Endodermal cell (in vitro differentiated cells): Measurements from ENCODE around the gene GZMH. TPM values are rescaled to one million over a fixed set of nuclear protein-coding genes. Genes with fewer than 3 reads are reported as not detected.

ENCODE experiments used
- DNase-seq: peaks from one replicate; pipeline ENCODE4 v3.0.0-alpha.2; 2017
- H3K27ac ChIP-seq: 2 replicates; pipeline ENCODE4 v1.5.1; 2013; ENCODE audit warnings: mild to moderate bottlenecking, low read depth, low read length, moderate library complexity
- H3K27me3 ChIP-seq: 2 replicates; pipeline ENCODE4 v1.6.1; 2013; ENCODE audit warnings: mild to moderate bottlenecking, low read length, moderate library complexity; ENCODE audit not compliant: insufficient read depth, control insufficient read depth, poor library complexity, severe bottlenecking
- H3K36me3 ChIP-seq: 2 replicates; pipeline ENCODE4 v1.7.0; 2013; ENCODE audit warnings: mild to moderate bottlenecking, low read length, moderate library complexity; ENCODE audit not compliant: control insufficient read depth, insufficient read depth
- H3K4me1 ChIP-seq: one replicate; pipeline ENCODE4 v1.7.0; 2013; ENCODE audit warnings: low read length; ENCODE audit not compliant: control insufficient read depth, insufficient read depth
- H3K4me3 ChIP-seq: 2 replicates; pipeline ENCODE4 v1.5.1; 2013; ENCODE audit warnings: mild to moderate bottlenecking, low read length, moderate library complexity
- H3K9ac ChIP-seq: 2 replicates; pipeline ENCODE4 v1.6.1; 2013; ENCODE audit warnings: mild to moderate bottlenecking, low read length, moderate library complexity; ENCODE audit not compliant: poor library complexity, severe bottlenecking; ENCODE audit errors: extremely low read depth
- H3K9me3 ChIP-seq: 2 replicates; pipeline ENCODE4 v1.6.1; 2013; ENCODE audit warnings: mild to moderate bottlenecking, low read length, moderate library complexity; ENCODE audit not compliant: control insufficient read depth
- H3K27ac Mint-ChIP-seq: 2 replicates; pipeline ENCODE4 v1.8.0; 2020; ENCODE audit warnings: mixed read lengths
- H3K27me3 Mint-ChIP-seq: 2 replicates; pipeline ENCODE4 v1.8.0; 2021; ENCODE audit warnings: mild to moderate bottlenecking, mixed read lengths; ENCODE audit not compliant: insufficient read depth
- H3K36me3 Mint-ChIP-seq: 2 replicates; pipeline ENCODE4 v1.8.0; 2020; ENCODE audit warnings: low read depth, mixed read lengths
- H3K4me1 Mint-ChIP-seq: 2 replicates; pipeline ENCODE4 v1.8.0; 2020; ENCODE audit warnings: mixed read lengths
- H3K4me3 Mint-ChIP-seq: 2 replicates; pipeline ENCODE4 v1.8.0; 2020; ENCODE audit warnings: mild to moderate bottlenecking, moderate library complexity, mixed read lengths
- H3K9me3 Mint-ChIP-seq: 2 replicates; pipeline ENCODE4 v1.8.0; 2020; ENCODE audit warnings: mild to moderate bottlenecking, mixed read lengths
- CTCF ChIP-seq: fragments of 200-600 bp; sonication (generic); conservative IDR thresholded peaks from 2 replicates; pipeline ENCODE4 v1.5.0; 2021; ENCODE audit warnings: antibody characterized with exemption, mild to moderate bottlenecking
- WGBS, 2 experiments: methylation state at CpG; one replicate each; pipeline versions ENCODE4 v1.1.5 to v1.1.7; 2013; ENCODE audit warnings: missing lambda C conversion rate in 2 of 2, mixed read lengths in 1 of 2; ENCODE audit not compliant: insufficient coverage in 1 of 2, insufficient read length in 1 of 2; 5-methylcytosine and 5-hydroxymethylcytosine counted together
- total RNA-seq, 2 donors: library from RNA; stranded (reverse); fragmentation: NEBNext Ultra II Directional in 1 of 2; extraction: Animal tissue kit (Norgen Biotek cat#: 25700) in 1 of 2; gene quantifications; 2 replicates in 1 of 2; 3 replicates in 1 of 2; pipeline ENCODE4 v1.2.1, GENCODE V29; 2021

The GZMH gene
- total RNA-seq, 2 donors from 2014 or later: not detected

- Histone ChIP-seq H3K4me1 (peaks cover 9% of the 10 kb centered on the region), H3K27ac (no peak overlapping the region), H3K9me3 (no peaks in the 10 kb centered on the region), H3K27me3 (no peaks in the 10 kb centered on the region), H3K36me3 (no peaks in the 10 kb centered on the region), H3K4me3 (no peak overlapping the region), H3K9ac (no peak overlapping the region)
- Mint-ChIP-seq H3K4me1 (peaks cover 5% of the 10 kb centered on the region), H3K4me3 (no peak overlapping the region), H3K9me3 (no peaks in the 10 kb centered on the region), H3K27ac (no peak overlapping the region), H3K27me3 (no peaks in the 10 kb centered on the region), H3K36me3 (no peaks in the 10 kb centered on the region)
- WGBS, 2 experiments: 84% methylated on average over 6 to 8 of the region's 8 CpGs
- DNase-seq: no peak
- TF ChIP-seq CTCF: no peak
Measured at GRCh38 chr14:24607635-24608514, 1.6 kb downstream of the GZMH start.

- no peak overlapping the region for H3K27ac Mint-ChIP-seq
- no peak overlapping the region for H3K27ac ChIP-seq
- no peak overlapping the region for H3K9ac ChIP-seq
- no peaks in the 10 kb centered on the region for H3K36me3 ChIP-seq
- H3K27me3 Mint-ChIP-seq: no peaks in the 10 kb centered on the region
- no peak overlapping the region for H3K4me3 Mint-ChIP-seq
- no peaks in the 10 kb centered on the region for H3K9me3 ChIP-seq
- no peaks in the 10 kb centered on the region for H3K9me3 Mint-ChIP-seq
- H3K4me3 ChIP-seq: no peak overlapping the region
- H3K4me1 ChIP-seq: peaks cover 9% of the 10 kb centered on the region
- H3K36me3 Mint-ChIP-seq: no peaks in the 10 kb centered on the region
- no peak for DNase-seq
- WGBS, 2 experiments: 91 to 100% methylated on average over 2 to 4 of the region's 4 CpGs
- no peak for TF ChIP-seq CTCF
- no peaks in the 10 kb centered on the region for H3K27me3 ChIP-seq
- H3K4me1 Mint-ChIP-seq: peaks cover 5% of the 10 kb centered on the region
Measured at GRCh38 chr14:24607081-24607480, 2.4 kb downstream of the GZMH start.

- no peaks in the 10 kb centered on the region for H3K36me3 Mint-ChIP-seq
- no peak for TF ChIP-seq CTCF
- H3K4me3 ChIP-seq: no peak overlapping the region
Measured at GRCh38 chr14:24606297-24606696, 3.2 kb downstream of the GZMH start.

More at GRCh38 chr14:24606297-24606696, 3.2 kb downstream of the GZMH start:
- no peak overlapping the region for H3K4me3 Mint-ChIP-seq
- Histone ChIP-seq H3K36me3 (no peaks in the 10 kb centered on the region), H3K9ac (no peak overlapping the region), H3K9me3 (no peaks in the 10 kb centered on the region), H3K4me1 (peaks cover 9% of the 10 kb centered on the region), H3K27ac (no peak overlapping the region), H3K27me3 (no peaks in the 10 kb centered on the region)
- 81 to 100% methylated on average over 1 to 3 of the region's 3 CpGs for WGBS, 2 experiments
- no peak overlapping the region for H3K27ac Mint-ChIP-seq
- no peak for DNase-seq
- peaks cover 5% of the 10 kb centered on the region for H3K4me1 Mint-ChIP-seq
- no peaks in the 10 kb centered on the region for H3K9me3 Mint-ChIP-seq
- no peaks in the 10 kb centered on the region for H3K27me3 Mint-ChIP-seq
